Esophagus muscularis mucosa (tissue), 4 donors: ENCODE results near the gene BTBD1. TPM values are rescaled to one million over a fixed set of nuclear protein-coding genes. Genes with fewer than 3 reads are reported as not detected.

Experiments
- DNase-seq: peaks from one replicate; pipeline ENCODE4 v3.0.0-alpha.2; 2017; ENCODE audit errors: extremely low spot score
- H3K27ac ChIP-seq, 4 donors: fragments of 200-600 bp; sonication (generic); replicated peaks in 1 of 4; 1 replicate in 3 of 4; 2 replicates in 1 of 4; pipeline ENCODE4 v1.5.1; 2016 to 2019; ENCODE audit warnings: mild to moderate bottlenecking in 1 of 4
- H3K27me3 ChIP-seq, 4 donors: fragments of 200-600 bp; sonication (generic); one replicate each; pipeline versions ENCODE4 v1.5.1 to v1.6.0; 2016 to 2019
- H3K36me3 ChIP-seq, 4 donors: fragments of 200-600 bp; sonication (generic); one replicate each; pipeline ENCODE4 v1.5.1; 2016 to 2019
- H3K4me1 ChIP-seq, 4 donors: fragments of 200-600 bp; sonication (generic); one replicate each; pipeline ENCODE4 v1.5.1; 2016 to 2019
- H3K4me3 ChIP-seq, 4 donors: fragments of 200-600 bp; sonication (generic); 1 replicate in 2 of 4; 2 replicates in 2 of 4; pipeline ENCODE4 v1.5.1; 2016 to 2019; ENCODE audit warnings: mild to moderate bottlenecking in 4 of 4, moderate library complexity in 1 of 4
- H3K9me3 ChIP-seq, 4 donors: fragments of 200-600 bp; sonication (generic); 1 replicate in 3 of 4; 2 replicates in 1 of 4; pipeline ENCODE4 v1.5.1; 2016 to 2019
- CTCF ChIP-seq, 3 experiments: fragments of 200-600 bp in 2 of 3; fragments of 450-650 bp in 1 of 3; sonication (generic) in 2 of 3; IDR thresholded peaks; one replicate each; pipeline ENCODE4 v1.5.1; 2017 to 2019; ENCODE audit warnings: antibody characterized with exemption in 3 of 3, mild to moderate bottlenecking in 2 of 3, moderate library complexity in 1 of 3
- EP300 ChIP-seq: sonication (generic); formaldehyde crosslinking; IDR thresholded peaks from one replicate; pipeline ENCODE4 v1.6.1; 2017; ENCODE audit warnings: antibody characterized with exemption
- POLR2A ChIP-seq: fragments of 450-650 bp; IDR thresholded peaks from one replicate; pipeline ENCODE4 v1.6.1; 2017; ENCODE audit warnings: antibody characterized with exemption, moderate library complexity, mild to moderate bottlenecking, low read depth
- POLR2AphosphoS5 ChIP-seq, 2 donors: sonication (generic); formaldehyde crosslinking; IDR thresholded peaks; one replicate each; pipeline ENCODE4 v1.6.1; 2017; ENCODE audit warnings: antibody characterized with exemption in 2 of 2
- WGBS: methylation state at CpG from one replicate; pipeline ENCODE4 v1.1.5; 2018; 5-methylcytosine and 5-hydroxymethylcytosine counted together
- intact Hi-C: fragments of 100-400 bp; cut with DNase I; formaldehyde crosslinking; loops from one replicate; pipeline ENCODE4 v1.15.1; 2023
- total RNA-seq, 4 donors: library from RNA; depleted of rRNA; stranded (reverse); fragments of >200 nt; gene quantifications; one replicate each; pipeline versions ENCODE4 v1.1.0 to v1.2.1, GENCODE V29; 2016

Gene BTBD1
- total RNA-seq, 4 donors from 2014 or later, result 53.2 to 69.6 (median 64.2) TPM

- no peak overlapping the region for H3K27ac ChIP-seq
- no peaks in the 10 kb centered on the region for H3K36me3 ChIP-seq
- H3K9me3 ChIP-seq, result peaks cover 0 to 5% (median 2%) of the 10 kb centered on the region in 4 donors
- no peak for DNase-seq
- peaks cover 0 to 7% (median 0%) of the 10 kb centered on the region in 4 donors for H3K4me1 ChIP-seq
- 36% methylated on average over 2 of the region's 2 CpGs for WGBS
- H3K4me3 ChIP-seq, result no peak overlapping the region
- H3K27me3 ChIP-seq, result peaks cover 0 to 13% (median 0%) of the 10 kb centered on the region in 4 donors
- TF ChIP-seq EP300 (no peak), POLR2A (no peak), POLR2AphosphoS5 (IDR thresholded peaks at IDR 0.05) (no peak), CTCF (IDR thresholded peaks at IDR 0.05) (no peak)
- intact Hi-C loops, result no loop called here
Observed at GRCh38 chr15:83100097-83100646, 33.1 kb upstream of the BTBD1 start.

DNA sequence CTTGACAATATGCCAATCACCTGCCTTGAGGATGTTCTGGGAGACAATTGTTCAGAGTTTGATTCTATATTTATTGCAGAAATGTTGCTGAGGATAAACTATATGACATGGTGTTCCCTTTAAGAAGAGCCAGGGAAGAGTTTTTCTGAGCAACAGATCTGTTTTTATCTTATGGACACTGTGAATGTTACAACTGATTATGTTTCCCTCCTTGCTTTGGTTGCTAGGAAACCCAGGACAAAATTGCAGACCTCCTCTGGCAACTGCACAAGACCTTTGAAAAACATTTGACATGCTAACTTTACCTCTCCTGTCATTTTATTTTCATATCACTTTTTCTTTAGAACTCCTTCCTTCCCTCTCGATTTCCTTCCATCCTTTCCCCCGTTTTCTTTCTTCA is 32.2 kb upstream of the BTBD1 start:
- Histone ChIP-seq H3K9me3 (peaks cover 0 to 5% (median 2%) of the 10 kb centered on the region in 4 donors), H3K27ac (no peak overlapping the region), H3K4me3 (no peak overlapping the region), H3K4me1 (peaks cover 0 to 7% (median 0%) of the 10 kb centered on the region in 4 donors), H3K36me3 (no peaks in the 10 kb centered on the region), H3K27me3 (peaks cover 0 to 9% (median 0%) of the 10 kb centered on the region in 4 donors)
- no peak for TF ChIP-seq EP300
- no peak for TF ChIP-seq POLR2AphosphoS5 (IDR thresholded peaks at IDR 0.05)
- TF ChIP-seq CTCF (IDR thresholded peaks at IDR 0.05), result no peak
- TF ChIP-seq POLR2A, result no peak
- intact Hi-C loops, result no loop called here
- DNase-seq, result no peak
- whole genome bisulfite sequencing, result 43% methylated on average over 2 of the region's 2 CpGs

GRCh38 chr15:83098079-83098478 is 31.0 kb upstream of the BTBD1 start:
- Histone ChIP-seq H3K4me3 (no peak overlapping the region), H3K36me3 (no peaks in the 10 kb centered on the region)
- intact Hi-C loops, result no loop called here

DNA sequence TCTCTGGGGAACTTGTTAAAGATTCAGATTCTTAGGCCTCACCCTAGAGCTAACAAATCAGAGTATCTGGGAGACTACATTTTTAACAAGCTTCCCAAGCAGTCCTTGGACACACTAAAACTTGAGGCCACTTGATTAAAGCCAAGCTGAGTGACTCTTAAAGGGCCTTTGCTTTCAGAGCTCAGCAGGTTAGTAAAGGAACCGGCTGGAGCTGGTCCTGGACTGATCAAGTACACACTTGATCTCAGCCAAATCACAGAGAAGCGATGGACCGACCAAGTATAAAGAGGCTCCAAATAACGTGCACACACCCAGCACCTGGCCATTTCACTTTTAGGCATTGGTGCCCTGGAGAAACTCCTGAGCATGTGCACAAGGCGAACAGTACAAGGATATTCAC is 27.5 kb upstream of the BTBD1 start:
- peaks cover 0 to under 1% (median 0%) of the 10 kb centered on the region in 4 donors for H3K4me1 ChIP-seq
- intact Hi-C loops, result no loop called here
- no peaks in the 10 kb centered on the region for H3K36me3 ChIP-seq
- H3K4me3 ChIP-seq, result no peak overlapping the region
- TF ChIP-seq POLR2A (no peak), EP300 (no peak), POLR2AphosphoS5 (IDR thresholded peaks at IDR 0.05) (no peak), CTCF (IDR thresholded peaks at IDR 0.05) (no peak)
- H3K27ac ChIP-seq, result no peak overlapping the region
- peaks cover 0 to 4% (median 0%) of the 10 kb centered on the region in 4 donors for H3K27me3 ChIP-seq
- no peak for DNase-seq
- 99% methylated on average over 5 of the region's 5 CpGs for WGBS
- peaks cover 0 to 5% (median 2%) of the 10 kb centered on the region in 4 donors for H3K9me3 ChIP-seq

More at GRCh38 chr15:83098079-83098478, 31.0 kb upstream of the BTBD1 start:
- TF ChIP-seq CTCF (IDR thresholded peaks at IDR 0.05) (no peak), POLR2AphosphoS5 (IDR thresholded peaks at IDR 0.05) (no peak), EP300 (no peak), POLR2A (no peak)
- Histone ChIP-seq H3K27ac (no peak overlapping the region), H3K9me3 (peaks cover 0 to 5% (median 2%) of the 10 kb centered on the region in 4 donors), H3K27me3 (peaks cover 0 to 4% (median 0%) of the 10 kb centered on the region in 4 donors), H3K4me1 (peaks cover 0 to 7% (median 0%) of the 10 kb centered on the region in 4 donors)
- no peak for DNase-seq
